ENCODE results near the gene UBE2O. TPM values are rescaled to one million over a fixed set of nuclear protein-coding genes. Genes with fewer than 3 reads are reported as not detected.
A peak's percentile ranks its signal among the peaks of the same experiment; 100 is the strongest.

UBE2O gene
- total RNA-seq, 1 donor from 2014 or later, result 94.3 TPM

DNA sequence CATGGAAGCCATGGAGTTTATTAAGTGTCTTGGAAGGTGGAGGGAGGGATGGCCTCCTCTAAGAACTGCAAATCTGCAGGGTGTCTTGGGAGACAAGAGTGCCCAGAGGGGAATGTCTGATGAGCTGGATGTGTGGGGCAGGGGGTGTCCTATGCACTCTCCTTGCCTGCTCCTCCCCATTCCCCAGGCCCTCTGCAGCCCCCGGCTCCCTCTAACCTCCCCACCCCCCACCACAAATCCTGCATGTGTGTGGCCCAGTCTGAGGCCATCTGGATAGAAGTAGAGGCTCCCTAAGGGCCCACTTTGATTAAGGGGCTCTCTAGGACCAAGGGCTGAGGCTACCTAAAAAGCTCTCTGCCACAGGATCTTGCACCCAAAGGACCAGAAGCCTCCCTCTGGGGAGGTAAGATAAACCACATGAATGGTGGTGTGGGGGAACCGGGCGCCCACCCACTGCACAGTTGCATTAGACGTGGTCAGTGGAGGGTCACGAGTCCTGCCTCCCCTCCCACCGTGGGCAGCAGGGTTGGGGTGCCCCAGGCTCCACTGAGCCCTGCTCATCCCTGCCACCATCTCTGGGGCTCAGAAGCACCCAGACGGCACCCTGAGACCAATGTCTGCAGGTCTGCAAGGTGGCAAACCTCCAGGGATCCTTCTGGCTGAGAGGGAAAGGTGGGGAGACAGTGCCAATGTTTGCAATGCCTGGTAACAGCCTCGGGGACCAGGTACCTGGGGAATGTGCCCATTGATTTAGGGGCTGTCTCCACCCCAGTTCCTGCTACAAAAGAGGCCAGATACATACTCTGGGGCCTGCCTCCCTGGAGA lies 15.1 kb upstream of the UBE2O start:
- H3K27ac Mint-ChIP-seq (ENCODE audit: unreplicated experiment), result no peak overlapping the region

DNA sequence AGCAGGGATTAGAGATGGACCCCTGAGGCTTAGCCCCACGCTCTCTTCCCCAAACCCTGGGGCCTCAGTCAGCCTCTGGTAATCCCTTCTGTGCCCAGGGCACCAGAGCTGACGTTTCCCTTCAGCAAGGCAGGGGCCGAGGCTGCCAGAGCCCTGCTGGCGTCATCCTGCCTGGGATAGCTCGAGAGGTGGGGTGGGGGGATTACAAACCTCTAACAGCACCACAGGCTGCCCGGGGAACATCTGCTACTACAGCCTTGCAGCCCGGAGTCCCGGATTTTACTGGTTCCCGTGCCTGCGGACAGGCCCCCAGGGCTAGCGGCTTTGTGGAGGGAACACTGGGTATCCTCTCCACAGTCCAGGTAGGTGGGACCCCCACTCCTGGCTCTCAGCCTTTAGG lies 14.4 kb upstream of the UBE2O start, which contains the start of gene AANAT:
Gene AANAT (plus strand): TSS at position 238 of the 400 bp plus-strand sequence. CDS start 1,144 bp downstream, outside the sequence.
- peaks cover 7% of the 10 kb centered on the region for H3K27me3 Mint-ChIP-seq (ENCODE audit: unreplicated experiment)

More for the DNA sequence above, 15.1 kb upstream of the UBE2O start:
- peaks cover 9% of the 10 kb centered on the region for H3K4me1 Mint-ChIP-seq (ENCODE audit: low read depth, unreplicated experiment)
- DNase-seq, result no peak
- peaks cover 2% of the 10 kb centered on the region for H3K9me3 Mint-ChIP-seq (ENCODE audit: unreplicated experiment)
- H3K27me3 Mint-ChIP-seq (ENCODE audit: unreplicated experiment), result peaks cover 7% of the 10 kb centered on the region
- H3K4me3 Mint-ChIP-seq (ENCODE audit: unreplicated experiment), result no peak overlapping the region
- no peaks in the 10 kb centered on the region for H3K36me3 Mint-ChIP-seq (ENCODE audit: unreplicated experiment)
- no peak for TF ChIP-seq CTCF (IDR thresholded peaks at IDR 0.05; ENCODE audit: partially characterized antibody, unreplicated experiment)

DNA sequence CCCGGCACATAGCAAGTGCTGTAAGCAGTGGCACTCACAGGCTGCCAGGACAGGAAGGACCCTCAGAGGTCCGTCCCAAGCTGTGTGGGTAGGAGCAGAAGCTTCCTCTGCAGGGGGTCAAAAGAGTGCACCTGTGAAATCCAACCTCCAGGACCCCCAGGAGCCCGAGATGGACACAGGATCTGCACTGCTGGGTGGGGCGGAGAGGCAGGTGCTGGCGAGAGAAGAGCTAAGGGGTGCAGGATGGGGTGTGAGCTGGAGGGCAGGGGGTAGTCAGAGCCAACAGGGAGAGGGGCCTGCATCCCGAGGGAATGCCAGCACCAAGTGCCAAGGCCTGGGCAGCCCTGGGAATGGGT lies 13.8 kb upstream of the UBE2O start:
- H3K4me1 Mint-ChIP-seq (ENCODE audit: low read depth, unreplicated experiment), result peaks cover 12% of the 10 kb centered on the region
- no peak for TF ChIP-seq CTCF (IDR thresholded peaks at IDR 0.05; ENCODE audit: partially characterized antibody, unreplicated experiment)
- no peak overlapping the region for H3K27ac Mint-ChIP-seq (ENCODE audit: unreplicated experiment)
- no peaks in the 10 kb centered on the region for H3K36me3 Mint-ChIP-seq (ENCODE audit: unreplicated experiment)
- peaks cover 2% of the 10 kb centered on the region for H3K9me3 Mint-ChIP-seq (ENCODE audit: unreplicated experiment)
- no peak overlapping the region for H3K4me3 Mint-ChIP-seq (ENCODE audit: unreplicated experiment)
- no peak for DNase-seq
- peaks cover 9% of the 10 kb centered on the region for H3K27me3 Mint-ChIP-seq (ENCODE audit: unreplicated experiment)

More for the DNA sequence above, 14.4 kb upstream of the UBE2O start, which contains the start of gene AANAT:
- H3K9me3 Mint-ChIP-seq (ENCODE audit: unreplicated experiment), result peaks cover 2% of the 10 kb centered on the region
- peaks cover 12% of the 10 kb centered on the region for H3K4me1 Mint-ChIP-seq (ENCODE audit: low read depth, unreplicated experiment)
- DNase-seq, result peak; percentile 58
- no peak for TF ChIP-seq CTCF (IDR thresholded peaks at IDR 0.05; ENCODE audit: partially characterized antibody, unreplicated experiment)
- H3K27ac Mint-ChIP-seq (ENCODE audit: unreplicated experiment), result no peak within 1 kb of the TSS
- no peaks in the 10 kb centered on the region for H3K36me3 Mint-ChIP-seq (ENCODE audit: unreplicated experiment)
- no peak within 1 kb of the TSS for H3K4me3 Mint-ChIP-seq (ENCODE audit: unreplicated experiment)

DNA sequence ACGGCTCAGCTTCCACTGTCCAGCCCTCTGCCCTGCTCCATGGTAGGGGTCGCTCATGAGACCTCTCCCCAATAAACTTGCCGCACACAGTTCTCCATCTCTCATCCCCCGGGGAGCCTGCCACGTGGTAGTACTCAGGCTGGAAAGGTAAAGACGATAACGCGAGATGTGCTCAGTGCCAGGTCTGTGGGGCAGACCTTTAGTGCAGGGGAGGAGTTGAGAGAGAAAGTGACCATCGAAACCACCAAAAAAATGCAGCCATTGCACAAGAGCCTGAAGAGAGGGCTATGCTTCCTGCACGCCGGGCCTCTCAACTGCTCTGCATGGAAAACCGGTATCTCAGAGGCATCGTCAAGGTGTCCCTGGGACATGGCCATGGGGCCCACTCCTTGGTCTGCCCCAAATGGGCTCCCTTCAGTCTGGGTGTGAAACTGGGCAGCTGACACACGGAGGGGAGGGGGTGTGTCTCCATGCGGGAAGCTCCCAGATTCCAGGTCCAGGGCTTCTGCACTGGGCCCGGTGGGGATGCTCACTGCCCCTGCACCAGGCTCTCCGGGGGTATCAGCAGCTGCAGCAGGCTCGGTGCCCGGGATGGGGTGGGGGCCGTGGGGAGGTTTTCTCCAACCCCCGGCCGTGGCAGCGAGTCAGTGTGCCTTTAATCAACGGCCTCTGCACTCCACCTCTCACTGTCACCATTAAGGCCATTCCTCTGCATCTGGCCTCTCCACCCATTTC lies 9.8 kb upstream of the UBE2O start:
- peaks cover 7% of the 10 kb centered on the region for H3K27me3 Mint-ChIP-seq (ENCODE audit: unreplicated experiment)
- no peak for TF ChIP-seq CTCF (IDR thresholded peaks at IDR 0.05; ENCODE audit: partially characterized antibody, unreplicated experiment)
- no peak overlapping the region for H3K4me3 Mint-ChIP-seq (ENCODE audit: unreplicated experiment)
- no peak overlapping the region for H3K27ac Mint-ChIP-seq (ENCODE audit: unreplicated experiment)
- no peaks in the 10 kb centered on the region for H3K36me3 Mint-ChIP-seq (ENCODE audit: unreplicated experiment)
- H3K9me3 Mint-ChIP-seq (ENCODE audit: unreplicated experiment), result peaks cover 5% of the 10 kb centered on the region
- peaks cover 13% of the 10 kb centered on the region for H3K4me1 Mint-ChIP-seq (ENCODE audit: low read depth, unreplicated experiment)
- no peak for DNase-seq
